GM12873 (cell line): ENCODE data around the gene HDAC7.

ENCODE experiments used
- CTCF ChIP-seq: IDR thresholded peaks from 2 replicates; pipeline ENCODE4 v1.5.1; 2012; ENCODE audit warnings: low read depth, mild to moderate bottlenecking, moderate library complexity, low read length, control low read depth; ENCODE audit not compliant: insufficient read depth; ENCODE audit errors: missing control alignments

HDAC7 gene

GRCh38 chr12:47791351-47791746 is 28.4 kb downstream of the HDAC7 start:
- no peak for TF ChIP-seq CTCF

GRCh38 chr12:47790676-47791350 is 28.9 kb downstream of the HDAC7 start:
- no peak for TF ChIP-seq CTCF

- TF ChIP-seq CTCF, result no peak
Observed at GRCh38 chr12:47789712-47790489, 29.8 kb downstream of the HDAC7 start.

GRCh38 chr12:47789141-47789540 is 30.6 kb downstream of the HDAC7 start:
- TF ChIP-seq CTCF, result no peak

- TF ChIP-seq CTCF, result no peak
Observed at GRCh38 chr12:47787596-47788319, 31.9 kb downstream of the HDAC7 start.

- TF ChIP-seq CTCF, result no peak
Observed at GRCh38 chr12:47786662-47787280, 32.9 kb downstream of the HDAC7 start.

- TF ChIP-seq CTCF, result no peak
Observed at GRCh38 chr12:47785887-47786661, 33.6 kb downstream of the HDAC7 start.
